Lower lobe of right lung (tissue), 2 donors: ENCODE data around the gene LMF2. TPM values are rescaled to one million over a fixed set of nuclear protein-coding genes. Genes with fewer than 3 reads are reported as not detected.
"Not testable (repeated sequence)": the region's sequence is repeated elsewhere in the genome, so short reads cannot be mapped to it uniquely, and the experiment has no call there.

Source experiments
- ATAC-seq, 2 donors: fragments of 200-7000 bp; cut with Tn5 transposase; one replicate each; pipeline ENCODE4 v1.9.1; 2020 to 2022; ENCODE audit warnings: mild to moderate bottlenecking in 2 of 2, moderate library complexity in 2 of 2
- DNase-seq: peaks from one replicate; pipeline ENCODE4 v3.0.0-alpha.2; 2020
- H3K27ac ChIP-seq: fragments of 200-600 bp; one replicate; pipeline ENCODE4 v1.8.0; 2022
- H3K27me3 ChIP-seq: fragments of 200-600 bp; one replicate; pipeline ENCODE4 v1.8.0; 2022; ENCODE audit warnings: low read depth
- H3K36me3 ChIP-seq: fragments of 200-600 bp; one replicate; pipeline ENCODE4 v1.8.0; 2022; ENCODE audit warnings: mild to moderate bottlenecking
- H3K4me1 ChIP-seq: fragments of 200-600 bp; one replicate; pipeline ENCODE4 v1.8.0; 2022
- H3K4me3 ChIP-seq: fragments of 200-600 bp; one replicate; pipeline ENCODE4 v1.8.0; 2022; ENCODE audit warnings: mild to moderate bottlenecking
- H3K9me3 ChIP-seq: fragments of 200-600 bp; one replicate; pipeline ENCODE4 v1.8.0; 2022
- intact Hi-C: fragments of 100-400 bp; cut with DNase I; formaldehyde crosslinking; loops from one replicate; pipeline ENCODE4 v1.11.0; 2022
- total RNA-seq: library from RNA; stranded (reverse); fragmentation: NEBNext Ultra II Directional; extraction: Animal tissue kit (Norgen Biotek cat#: 25700); gene quantifications from one replicate; pipeline ENCODE4 v1.2.1, GENCODE V29; 2021
- TF ChIP-seq, protein P1 (sequence below): fragments of 200-600 bp; IDR thresholded peaks from one replicate; pipeline ENCODE4 v1.8.0; 2022; ENCODE audit warnings: antibody characterized with exemption, mild to moderate bottlenecking
- donor health status: DM: no; HTN: yes; CAD: no; lungs with severe emphysema.

Gene LMF2
- total RNA-seq, 1 donor from 2014 or later: 58.8 TPM

DNA sequence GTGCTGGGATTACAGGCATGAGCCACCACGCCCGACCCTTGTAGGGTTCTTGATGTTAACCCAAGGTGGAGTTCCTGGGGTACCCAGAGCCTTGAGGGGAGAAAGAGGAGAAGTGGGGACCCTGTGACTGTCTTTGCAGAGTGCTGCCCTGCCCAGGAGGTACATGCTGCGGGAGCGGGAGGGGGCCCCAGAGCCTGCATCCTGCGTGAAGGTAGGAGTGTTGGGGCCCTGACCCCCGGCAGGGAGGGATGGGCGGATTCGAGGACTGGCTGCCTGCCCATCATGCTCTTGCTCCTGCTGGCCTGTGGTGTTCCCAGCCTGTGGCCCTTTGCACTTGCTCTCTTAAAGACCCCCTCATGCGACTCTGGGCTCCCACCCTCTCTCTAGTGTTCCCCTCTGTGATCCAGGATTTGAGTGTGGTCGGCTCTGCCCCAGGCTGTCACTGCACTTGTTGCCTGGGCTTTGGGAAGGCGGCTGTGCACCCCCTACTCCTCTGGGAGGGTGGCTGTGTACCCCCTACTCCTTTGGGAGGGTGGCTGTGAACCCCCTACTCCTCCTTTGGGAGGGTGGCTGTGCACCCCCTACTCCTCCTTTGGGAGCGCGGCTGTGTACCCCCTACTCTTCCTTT, 13.4 kb upstream of the LMF2 start:
- TF ChIP-seq, protein P1, sequence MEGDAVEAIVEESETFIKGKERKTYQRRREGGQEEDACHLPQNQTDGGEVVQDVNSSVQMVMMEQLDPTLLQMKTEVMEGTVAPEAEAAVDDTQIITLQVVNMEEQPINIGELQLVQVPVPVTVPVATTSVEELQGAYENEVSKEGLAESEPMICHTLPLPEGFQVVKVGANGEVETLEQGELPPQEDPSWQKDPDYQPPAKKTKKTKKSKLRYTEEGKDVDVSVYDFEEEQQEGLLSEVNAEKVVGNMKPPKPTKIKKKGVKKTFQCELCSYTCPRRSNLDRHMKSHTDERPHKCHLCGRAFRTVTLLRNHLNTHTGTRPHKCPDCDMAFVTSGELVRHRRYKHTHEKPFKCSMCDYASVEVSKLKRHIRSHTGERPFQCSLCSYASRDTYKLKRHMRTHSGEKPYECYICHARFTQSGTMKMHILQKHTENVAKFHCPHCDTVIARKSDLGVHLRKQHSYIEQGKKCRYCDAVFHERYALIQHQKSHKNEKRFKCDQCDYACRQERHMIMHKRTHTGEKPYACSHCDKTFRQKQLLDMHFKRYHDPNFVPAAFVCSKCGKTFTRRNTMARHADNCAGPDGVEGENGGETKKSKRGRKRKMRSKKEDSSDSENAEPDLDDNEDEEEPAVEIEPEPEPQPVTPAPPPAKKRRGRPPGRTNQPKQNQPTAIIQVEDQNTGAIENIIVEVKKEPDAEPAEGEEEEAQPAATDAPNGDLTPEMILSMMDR: no peak
- Histone ChIP-seq H3K27ac (no peak overlapping the region), H3K27me3 (no peaks in the 10 kb centered on the region), H3K4me3 (no peak overlapping the region), H3K36me3 (peaks cover 81% of the 10 kb centered on the region), H3K9me3 (no peaks in the 10 kb centered on the region), H3K4me1 (peaks cover 13% of the 10 kb centered on the region)
- DNase-seq: no peak
- no peak for ATAC-seq
- intact Hi-C loops: no loop called here

DNA sequence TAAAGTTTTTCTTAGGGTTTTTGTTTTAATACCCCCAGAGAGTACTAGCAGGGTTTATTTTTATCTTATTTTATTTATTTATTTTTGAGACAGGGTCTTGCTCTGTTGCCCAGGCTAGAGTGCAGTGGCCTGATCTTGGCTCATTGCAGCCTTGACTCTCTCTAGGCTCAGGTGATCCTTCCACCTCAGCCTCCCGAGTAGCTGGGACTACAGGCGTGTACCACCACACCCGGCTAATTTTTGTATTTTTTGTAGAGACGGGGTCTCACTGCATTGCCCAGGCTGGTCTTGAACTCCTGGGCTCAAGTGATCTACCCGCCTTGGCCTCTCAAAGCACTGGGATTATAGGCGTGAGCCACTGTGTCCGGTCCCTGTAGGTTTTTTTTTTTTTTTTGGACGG, 12.7 kb upstream of the LMF2 start:
- ATAC-seq, H3K27me3 ChIP-seq, H3K27ac ChIP-seq, H3K9me3 ChIP-seq, intact Hi-C loops, H3K4me3 ChIP-seq, DNase-seq: not testable (repeated sequence)
- H3K4me1 ChIP-seq: peaks cover 13% of the 10 kb centered on the region
- peaks cover 81% of the 10 kb centered on the region for H3K36me3 ChIP-seq

DNA sequence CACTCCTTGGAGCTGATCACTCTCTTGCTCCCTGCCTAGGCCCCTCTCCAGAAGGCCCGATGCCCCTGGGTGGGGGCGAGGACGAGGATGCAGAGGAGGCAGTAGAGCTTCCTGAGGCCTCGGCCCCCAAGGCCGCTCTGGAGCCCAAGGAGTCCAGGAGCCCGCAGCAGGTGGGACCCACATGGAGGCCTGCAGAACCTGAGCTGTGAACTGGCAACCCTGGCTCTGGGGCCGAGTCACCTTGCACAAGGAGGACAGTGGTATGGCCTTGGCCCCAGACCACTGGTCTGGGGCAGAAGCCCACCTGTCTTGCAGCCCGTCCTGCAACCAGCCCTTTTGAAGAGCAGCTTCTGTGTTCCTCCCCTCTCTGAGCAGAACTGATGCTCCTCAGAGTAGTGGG, 11.6 kb upstream of the LMF2 start:
- H3K4me1 ChIP-seq: peaks cover 6% of the 10 kb centered on the region
- TF ChIP-seq, protein P1: no peak
- ATAC-seq (no peak), DNase-seq (no peak)
- H3K4me3 ChIP-seq: no peak overlapping the region
- H3K36me3 ChIP-seq: peaks cover 84% of the 10 kb centered on the region
- no peaks in the 10 kb centered on the region for H3K9me3 ChIP-seq
- no peaks in the 10 kb centered on the region for H3K27me3 ChIP-seq
- no peak overlapping the region for H3K27ac ChIP-seq
- intact Hi-C loops: no loop called here

GRCh38 chr22:50518606-50519005, 11.1 kb upstream of the LMF2 start:
- intact Hi-C loops: no loop called here
- Histone ChIP-seq H3K4me1 (peaks cover under 1% of the 10 kb centered on the region), H3K9me3 (no peaks in the 10 kb centered on the region), H3K27ac (no peak overlapping the region), H3K27me3 (no peaks in the 10 kb centered on the region), H3K36me3 (peaks cover 78% of the 10 kb centered on the region), H3K4me3 (no peak overlapping the region)
- DNase-seq (no peak), ATAC-seq (no peak)
- TF ChIP-seq, protein P1: no peak

DNA sequence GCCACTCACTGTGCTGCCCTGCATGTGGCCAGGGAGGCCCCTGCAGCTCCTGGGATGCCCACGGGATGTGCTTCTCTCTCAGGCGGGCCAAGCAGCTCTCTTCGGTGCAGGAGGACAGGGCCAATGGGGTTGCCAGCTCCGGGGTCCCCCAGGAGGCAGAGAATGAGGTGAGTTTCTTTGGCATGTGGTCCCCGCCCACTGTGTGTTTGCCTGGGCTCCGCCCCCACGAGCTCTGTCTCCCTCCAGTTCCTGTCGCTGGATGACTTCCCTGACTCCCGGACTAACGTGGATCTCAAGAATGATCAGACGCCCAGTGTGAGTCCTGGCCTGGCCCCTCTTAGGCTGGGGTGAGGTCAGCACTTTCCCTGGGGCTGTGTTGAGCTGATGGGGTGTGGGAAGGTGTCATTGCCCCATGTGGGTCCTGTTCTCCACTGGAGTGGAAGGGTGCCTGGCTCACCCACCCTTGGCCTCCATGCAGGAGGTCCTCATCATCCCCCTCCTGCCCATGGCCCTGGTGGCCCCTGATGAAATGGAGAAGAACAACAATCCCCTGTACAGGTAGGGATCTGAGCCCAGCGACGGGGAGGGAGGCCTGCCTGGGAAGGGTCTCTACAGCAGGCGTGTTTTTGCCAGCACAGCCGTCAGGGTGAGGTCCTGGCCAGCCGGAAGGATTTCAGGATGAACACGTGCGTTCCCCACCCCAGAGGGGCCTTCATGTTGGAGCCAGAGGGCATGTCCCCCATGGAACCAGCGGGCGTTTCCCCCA, 10.2 kb upstream of the LMF2 start:
- H3K27ac ChIP-seq: no peak overlapping the region
- peaks cover 69% of the 10 kb centered on the region for H3K36me3 ChIP-seq
- TF ChIP-seq, protein P1: no peak
- no peak overlapping the region for H3K4me3 ChIP-seq
- ATAC-seq (no peak), DNase-seq (no peak)
- intact Hi-C loops: no loop called here
- H3K4me1 ChIP-seq: peaks cover 4% of the 10 kb centered on the region
- H3K27me3 ChIP-seq: no peaks in the 10 kb centered on the region
- no peaks in the 10 kb centered on the region for H3K9me3 ChIP-seq

- Histone ChIP-seq H3K36me3 (peaks cover 61% of the 10 kb centered on the region), H3K27me3 (no peaks in the 10 kb centered on the region), H3K27ac (no peak overlapping the region), H3K9me3 (no peaks in the 10 kb centered on the region), H3K4me3 (no peak overlapping the region), H3K4me1 (peaks cover 10% of the 10 kb centered on the region)
- no peak for DNase-seq
- intact Hi-C loops: no loop called here
- TF ChIP-seq, protein P1: no peak
- ATAC-seq: no peak
These were observed 9.4 kb upstream of the LMF2 start for GRCh38 chr22:50516891-50517290.
